GM12892 (cell line): ENCODE results near the gene SPATA25.

Experiments
- DNase-seq: peaks from one replicate; pipeline ENCODE4 v3.0.0; 2011; ENCODE audit not compliant: insufficient read length
- FAIRE-seq: peaks from 2 replicates; lab custom pipeline; 2011; peaks lifted over from hg19 to GRCh38; lab: Jason Lieb, UNC
- POLR2A ChIP-seq: IDR thresholded peaks from 2 replicates; pipeline ENCODE4 v1.6.1; 2011; ENCODE audit warnings: low read depth, low read length, control low read depth
- POLR2AphosphoS5 ChIP-seq: IDR thresholded peaks from 2 replicates; pipeline ENCODE4 v1.6.1; 2011; ENCODE audit warnings: low read depth, low read length, control low read depth
- TAF1 ChIP-seq: IDR thresholded peaks from 2 replicates; pipeline ENCODE4 v1.6.1; 2011; ENCODE audit warnings: low read depth, mild to moderate bottlenecking, control low read depth, low read length, borderline replicate concordance

SPATA25 gene

GRCh38 chr20:45899046-45899835 lies 11.8 kb upstream of the SPATA25 start:
- TF ChIP-seq TAF1, result no peak
- no peak for TF ChIP-seq POLR2A
- TF ChIP-seq POLR2AphosphoS5, result no peak
- DNase-seq (no peak), FAIRE-seq (no peak)

GRCh38 chr20:45898285-45898684 lies 10.9 kb upstream of the SPATA25 start:
- FAIRE-seq (no peak), DNase-seq (no peak)
- no peak for TF ChIP-seq POLR2A
- TF ChIP-seq POLR2AphosphoS5, result no peak
- TF ChIP-seq TAF1, result no peak

- FAIRE-seq, result no peak
- no peak for TF ChIP-seq POLR2AphosphoS5
- TF ChIP-seq POLR2A, result no peak
- TF ChIP-seq TAF1, result no peak
- DNase-seq, result no peak
These were observed 10.3 kb upstream of the SPATA25 start for GRCh38 chr20:45897692-45898091.

- no peak for DNase-seq
- TF ChIP-seq TAF1 (no peak), POLR2A (no peak), POLR2AphosphoS5 (no peak)
- FAIRE-seq, result no peak
These were observed 9.9 kb upstream of the SPATA25 start for GRCh38 chr20:45897289-45897688.

- FAIRE-seq, result no peak
- TF ChIP-seq POLR2AphosphoS5 (no peak), TAF1 (no peak), POLR2A (no peak)
- DNase-seq, result no peak
These were observed 9.3 kb upstream of the SPATA25 start for GRCh38 chr20:45896641-45897161.

- FAIRE-seq, result no peak
- TF ChIP-seq TAF1 (no peak), POLR2A (no peak), POLR2AphosphoS5 (no peak)
- DNase-seq, result no peak
These were observed 7.4 kb upstream of the SPATA25 start for GRCh38 chr20:45894797-45895196.

- FAIRE-seq, result no peak
- TF ChIP-seq POLR2AphosphoS5 (no peak), TAF1 (no peak), POLR2A (no peak)
- no peak for DNase-seq
These were observed 6.4 kb upstream of the SPATA25 start for GRCh38 chr20:45893831-45894230.

- DNase-seq (no peak), FAIRE-seq (no peak)
- TF ChIP-seq POLR2AphosphoS5 (no peak), POLR2A (no peak), TAF1 (no peak)
These were observed 5.5 kb upstream of the SPATA25 start for GRCh38 chr20:45892828-45893500.

GRCh38 chr20:45892049-45892825 lies 4.8 kb upstream of the SPATA25 start:
- FAIRE-seq, result no peak

GRCh38 chr20:45890985-45891983 lies 3.9 kb upstream of the SPATA25 start, which contains the start of the genes CTSA and NEURL2:
Gene CTSA, plus strand, starts transcription at chr20:45891335. Its CDS starts 234 bp downstream, at chr20:45891569.
Gene NEURL2, minus strand, starts transcription at chr20:45891208. Its CDS starts 217 bp downstream, at chr20:45890991.
- DNase-seq, result peak; percentile 100
- TF ChIP-seq POLR2A (peak; percentile 68), POLR2AphosphoS5 (no peak), TAF1 (peak; percentile 73; the same call in 1 of the 2 replicates)
- peak; percentile 88 for FAIRE-seq

More at GRCh38 chr20:45892049-45892825, 4.8 kb upstream of the SPATA25 start:
- TF ChIP-seq POLR2A (no peak), TAF1 (no peak), POLR2AphosphoS5 (no peak)
- DNase-seq, result no peak
